D721Med (cell line): ENCODE data around the gene PIK3R3.
A peak's percentile ranks its signal among the peaks of the same experiment; 100 is the strongest.

Experiments
- DNase-seq: peaks from one replicate; pipeline ENCODE4 v3.0.0; 2011; ENCODE audit warnings: low spot score; ENCODE audit not compliant: insufficient read length
- FAIRE-seq: peaks from 2 replicates; lab custom pipeline; 2011; peaks lifted over from hg19 to GRCh38; lab: Jason Lieb, UNC
- CTCF ChIP-seq: IDR thresholded peaks from 2 replicates; pipeline ENCODE4 v1.5.1; 2012; ENCODE audit warnings: mild to moderate bottlenecking, control low read depth; ENCODE audit not compliant: insufficient read depth; ENCODE audit errors: missing control alignments

Gene PIK3R3

GRCh38 chr1:46132529-46133180 is at the start of gene PIK3R3:
TSS of gene PIK3R3 (minus strand) at chr1:46132629. CDS start at chr1:46131952, 677 bp downstream.
- DNase-seq (peak; percentile 78), FAIRE-seq (no peak)
- TF ChIP-seq CTCF = no peak

- no peak for FAIRE-seq
- TF ChIP-seq CTCF = no peak
- no peak for DNase-seq
These were observed 49.2 kb upstream of the PIK3R3 start for GRCh38 chr1:46181343-46182260.

- DNase-seq (no peak), FAIRE-seq (no peak)
- no peak for TF ChIP-seq CTCF
These were observed 47.7 kb upstream of the PIK3R3 start for GRCh38 chr1:46180082-46180616.

GRCh38 chr1:46179138-46180081 is 47.0 kb upstream of the PIK3R3 start:
- FAIRE-seq (no peak), DNase-seq (peak; percentile 90)
- peak; percentile 99 for TF ChIP-seq CTCF

- DNase-seq (no peak), FAIRE-seq (no peak)
- no peak for TF ChIP-seq CTCF
These were observed 43.9 kb upstream of the PIK3R3 start, which contains the start of gene P3R3URF for GRCh38 chr1:46176211-46176865. TSS of gene P3R3URF (minus strand) at chr1:46176488. CDS start at chr1:46176471, 17 bp downstream.

GRCh38 chr1:46175243-46175642 is 42.8 kb upstream of the PIK3R3 start:
- no peak for TF ChIP-seq CTCF
- peak; percentile 1 for DNase-seq
- no peak for FAIRE-seq
